Endothelial cell of umbilical vein (primary cell): ENCODE measurements around the gene TMEM108.

Source experiments
- EZH2 ChIP-seq: IDR thresholded peaks from 2 replicates; pipeline ENCODE4 v1.6.1; 2012; ENCODE audit warnings: borderline replicate concordance, low read depth, mild to moderate bottlenecking, moderate library complexity, low read length, inconsistent platforms; ENCODE audit not compliant: severe bottlenecking
- POLR2A ChIP-seq: IDR thresholded peaks from 2 replicates; pipeline ENCODE4 v1.6.1; 2012; ENCODE audit warnings: low read depth, mild to moderate bottlenecking, control low read depth, low read length
- TF ChIP-seq, protein P1 (sequence below), 2 donors: IDR thresholded peaks; 1 replicate in 1 of 2; 2 replicates in 1 of 2; pipeline ENCODE4 v1.5.1; 2011; ENCODE audit warnings: low read length in 2 of 2, mild to moderate bottlenecking in 2 of 2, moderate library complexity in 2 of 2, control low read depth in 1 of 2, inconsistent platforms in 1 of 2, low read depth in 1 of 2; ENCODE audit not compliant: insufficient read depth in 1 of 2; ENCODE audit errors: extremely low read depth in 1 of 2
- TF ChIP-seq, protein P2 (sequence below): IDR thresholded peaks from 2 replicates; pipeline ENCODE4 v1.6.1; 2011; ENCODE audit not compliant: insufficient read depth, insufficient read length

DNA sequence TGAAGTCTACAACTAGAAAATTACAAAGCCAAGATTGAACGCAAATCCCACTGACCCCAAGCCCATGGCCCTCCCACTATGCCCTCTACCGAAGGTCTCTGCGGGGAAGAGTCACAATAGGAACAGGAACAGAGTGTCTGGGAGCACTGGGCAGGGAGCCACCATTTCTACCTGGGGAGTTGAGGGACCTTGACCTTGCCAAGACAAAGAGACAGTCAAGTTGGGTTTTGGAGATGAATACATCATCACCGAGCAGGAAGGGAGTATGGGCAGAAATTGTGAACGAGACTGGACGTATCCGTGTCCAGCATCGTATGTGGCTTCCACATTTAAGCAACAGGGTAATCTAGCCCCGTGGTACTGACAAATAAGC is 330.9 kb downstream of the TMEM108 start:
- TF ChIP-seq, protein P1, sequence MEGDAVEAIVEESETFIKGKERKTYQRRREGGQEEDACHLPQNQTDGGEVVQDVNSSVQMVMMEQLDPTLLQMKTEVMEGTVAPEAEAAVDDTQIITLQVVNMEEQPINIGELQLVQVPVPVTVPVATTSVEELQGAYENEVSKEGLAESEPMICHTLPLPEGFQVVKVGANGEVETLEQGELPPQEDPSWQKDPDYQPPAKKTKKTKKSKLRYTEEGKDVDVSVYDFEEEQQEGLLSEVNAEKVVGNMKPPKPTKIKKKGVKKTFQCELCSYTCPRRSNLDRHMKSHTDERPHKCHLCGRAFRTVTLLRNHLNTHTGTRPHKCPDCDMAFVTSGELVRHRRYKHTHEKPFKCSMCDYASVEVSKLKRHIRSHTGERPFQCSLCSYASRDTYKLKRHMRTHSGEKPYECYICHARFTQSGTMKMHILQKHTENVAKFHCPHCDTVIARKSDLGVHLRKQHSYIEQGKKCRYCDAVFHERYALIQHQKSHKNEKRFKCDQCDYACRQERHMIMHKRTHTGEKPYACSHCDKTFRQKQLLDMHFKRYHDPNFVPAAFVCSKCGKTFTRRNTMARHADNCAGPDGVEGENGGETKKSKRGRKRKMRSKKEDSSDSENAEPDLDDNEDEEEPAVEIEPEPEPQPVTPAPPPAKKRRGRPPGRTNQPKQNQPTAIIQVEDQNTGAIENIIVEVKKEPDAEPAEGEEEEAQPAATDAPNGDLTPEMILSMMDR (IDR thresholded peaks at IDR 0.05; ENCODE audit: extremely low read depth in 1 of 2, insufficient read depth in 1 of 2, low read depth in 1 of 2, low read length in 2 of 2), result no peak
- no peak for TF ChIP-seq POLR2A
- no peak for TF ChIP-seq EZH2
- TF ChIP-seq, protein P2, sequence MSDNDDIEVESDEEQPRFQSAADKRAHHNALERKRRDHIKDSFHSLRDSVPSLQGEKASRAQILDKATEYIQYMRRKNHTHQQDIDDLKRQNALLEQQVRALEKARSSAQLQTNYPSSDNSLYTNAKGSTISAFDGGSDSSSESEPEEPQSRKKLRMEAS, result no peak
